ENCODE results near the gene CACNA1G. TPM values are rescaled to one million over a fixed set of nuclear protein-coding genes. Genes with fewer than 3 reads are reported as not detected.

Gene CACNA1G
- total and polyA plus RNA-seq, 4 donors = 0.29 to 2.8 TPM; not detected in 2

Other genes with a start within 250 kb of the CACNA1G start
- 10 to 100 TPM; 16.4 to 22.2 TPM for gene XYLT2, start 214.6 kb upstream of the CACNA1G start, total RNA-seq
- 10 to 100 TPM in 1 of 2 donors, 1 to 10 TPM in 1; 4.0 to 19.3 TPM for gene XYLT2, start 214.6 kb upstream of the CACNA1G start, polyA plus RNA-seq
- 10 to 100 TPM; 34.8 TPM for gene MRPL27, start 187.5 kb upstream of the CACNA1G start, total RNA-seq
- gene MRPL27, start 187.5 kb upstream of the CACNA1G start, polyA plus RNA-seq = 100 to 1,000 TPM in 1 of 2 donors, 10 to 100 TPM in 1; 90.9 to 103 TPM
- gene EME1, start 187.5 kb upstream of the CACNA1G start, total RNA-seq = 1 to 10 TPM in 1 of 2 donors, not detected in 1; 2.0 TPM
- under 1 TPM in 1 of 2 donors, not detected in 1; 0.49 TPM for gene EME1, start 187.5 kb upstream of the CACNA1G start, polyA plus RNA-seq
- 10 to 100 TPM; 46.7 to 77.6 TPM for gene LRRC59, start 163.2 kb upstream of the CACNA1G start, total RNA-seq
- gene LRRC59, start 163.2 kb upstream of the CACNA1G start, polyA plus RNA-seq = 10 to 100 TPM; 33.1 to 44.1 TPM
- 10 to 100 TPM; 17.8 to 35.8 TPM for gene ACSF2, start 134.5 kb upstream of the CACNA1G start, total RNA-seq
- 10 to 100 TPM; 29.2 to 35.1 TPM for gene ACSF2, start 134.5 kb upstream of the CACNA1G start, polyA plus RNA-seq
- gene CHAD, start 91.8 kb upstream of the CACNA1G start, total RNA-seq = under 1 TPM in 1 of 2 donors, not detected in 1; 0.57 TPM
- gene CHAD, start 91.8 kb upstream of the CACNA1G start, polyA plus RNA-seq = 1 to 10 TPM in 1 of 2 donors, under 1 TPM in 1; 0.20 to 2.3 TPM
- 10 to 100 TPM; 32.1 to 42.3 TPM for gene RSAD1, start 81.9 kb upstream of the CACNA1G start, total RNA-seq
- gene RSAD1, start 81.9 kb upstream of the CACNA1G start, polyA plus RNA-seq = 10 to 100 TPM; 12.1 to 39.2 TPM
- 1 to 10 TPM; 1.3 to 1.8 TPM for gene MYCBPAP, start 52.3 kb upstream of the CACNA1G start, total RNA-seq
- 1 to 10 TPM in 1 of 2 donors, under 1 TPM in 1; 0.77 to 1.0 TPM for gene MYCBPAP, start 52.3 kb upstream of the CACNA1G start, polyA plus RNA-seq
- not detected for gene EPN3, start 28.0 kb upstream of the CACNA1G start, total RNA-seq
- 1 to 10 TPM; 1.5 to 1.9 TPM for gene EPN3, start 28.0 kb upstream of the CACNA1G start, polyA plus RNA-seq
- gene SPATA20, start 13.5 kb upstream of the CACNA1G start, total RNA-seq = 10 to 100 TPM; 27.8 to 41.9 TPM
- 10 to 100 TPM; 16.7 to 64.0 TPM for gene SPATA20, start 13.5 kb upstream of the CACNA1G start, polyA plus RNA-seq
- 10 to 100 TPM; 25.7 to 54.9 TPM for gene ABCC3, start 74.2 kb downstream of the CACNA1G start, total RNA-seq
- gene ABCC3, start 74.2 kb downstream of the CACNA1G start, polyA plus RNA-seq = 100 to 1,000 TPM in 1 of 2 donors, 1 to 10 TPM in 1; 9.9 to 145 TPM
- gene ANKRD40, start 147.2 kb downstream of the CACNA1G start, total RNA-seq = 10 to 100 TPM; 53.2 to 55.5 TPM
- gene ANKRD40, start 147.2 kb downstream of the CACNA1G start, polyA plus RNA-seq = 10 to 100 TPM; 19.1 to 20.5 TPM
- 100 to 1,000 TPM; 123 to 189 TPM for gene LUC7L3, start 158.9 kb downstream of the CACNA1G start, total RNA-seq
- gene LUC7L3, start 158.9 kb downstream of the CACNA1G start, polyA plus RNA-seq = 100 to 1,000 TPM; 147 to 852 TPM
- gene ANKRD40CL, start 206.8 kb downstream of the CACNA1G start, total RNA-seq = not detected
- 10 to 100 TPM in 1 of 2 donors, under 1 TPM in 1; 0.26 to 23.0 TPM for gene ANKRD40CL, start 206.8 kb downstream of the CACNA1G start, polyA plus RNA-seq

Data from aorta (tissue), 4 donors.